Liver (tissue), 9 donors: ENCODE results near the gene CELA1. TPM values are rescaled to one million over a fixed set of nuclear protein-coding genes. Genes with fewer than 3 reads are reported as not detected.

Experiments used
- DNase-seq: peaks from one replicate; pipeline ENCODE4 v3.0.0-alpha.2; 2017; ENCODE audit warnings: low spot score
- H3K27ac ChIP-seq, 2 donors: one replicate each; pipeline ENCODE4 v1.7.0; 2013; ENCODE audit warnings: inconsistent platforms in 2 of 2, low read length in 2 of 2, control low read depth in 1 of 2, low read depth in 1 of 2, mild to moderate bottlenecking in 1 of 2
- H3K27me3 ChIP-seq, 4 donors: one replicate each; pipeline versions ENCODE4 v1.6.1 to v1.7.0; 2013; ENCODE audit warnings: low read length in 3 of 4, inconsistent platforms in 1 of 4, mild to moderate bottlenecking in 1 of 4, moderate library complexity in 1 of 4; ENCODE audit not compliant: control insufficient read depth in 4 of 4, insufficient read depth in 4 of 4
- H3K36me3 ChIP-seq, 4 donors: one replicate each; pipeline versions ENCODE4 v1.6.1 to v1.7.0; 2013; ENCODE audit warnings: low read length in 3 of 4, mild to moderate bottlenecking in 3 of 4, low read depth in 1 of 4, moderate library complexity in 1 of 4; ENCODE audit not compliant: control insufficient read depth in 4 of 4, insufficient read depth in 3 of 4
- H3K4me1 ChIP-seq, 4 donors: one replicate each; pipeline versions ENCODE4 v1.6.1 to v1.7.0; 2013; ENCODE audit warnings: low read length in 3 of 4, mild to moderate bottlenecking in 3 of 4, moderate library complexity in 1 of 4; ENCODE audit not compliant: control insufficient read depth in 4 of 4, insufficient read depth in 4 of 4
- H3K4me3 ChIP-seq, 3 donors: one replicate each; pipeline versions ENCODE4 v1.6.1 to v1.7.0; 2013; ENCODE audit warnings: low read length in 3 of 3, control low read depth in 1 of 3, low read depth in 1 of 3, mild to moderate bottlenecking in 1 of 3
- H3K9ac ChIP-seq, 2 donors: one replicate each; pipeline ENCODE4 v1.7.0; 2013; ENCODE audit warnings: low read length in 2 of 2, mild to moderate bottlenecking in 2 of 2, moderate library complexity in 2 of 2, control low read depth in 1 of 2, low read depth in 1 of 2
- H3K9me3 ChIP-seq, 4 donors: one replicate each; pipeline versions ENCODE4 v1.6.1 to v1.7.0; 2013; ENCODE audit warnings: low read length in 3 of 4; ENCODE audit not compliant: control insufficient read depth in 4 of 4
- CTCF ChIP-seq: fragments of 150-350 bp; IDR thresholded peaks from 2 replicates; pipeline ENCODE4 v1.5.1; 2017; ENCODE audit warnings: improper control_type of control experiment, low read depth, low read length; ENCODE audit not compliant: missing input control
- EGR1 ChIP-seq, 2 donors: IDR thresholded peaks; 2 replicates each; pipeline ENCODE4 v1.6.1; 2016 to 2018; ENCODE audit warnings: antibody characterized with exemption in 2 of 2, low read depth in 2 of 2
- FOXA1 ChIP-seq: IDR thresholded peaks from 2 replicates; pipeline ENCODE4 v1.6.1; 2016; ENCODE audit warnings: antibody characterized with exemption
- FOXA2 ChIP-seq: IDR thresholded peaks from 2 replicates; pipeline ENCODE4 v1.6.1; 2016; ENCODE audit warnings: antibody characterized with exemption
- GABPA ChIP-seq, 2 donors: IDR thresholded peaks in 1 of 2; conservative IDR thresholded peaks in 1 of 2; 2 replicates each; pipeline ENCODE4 v1.6.1; 2016; ENCODE audit warnings: antibody characterized with exemption in 2 of 2, mild to moderate bottlenecking in 1 of 2, moderate library complexity in 1 of 2
- HNF4G ChIP-seq: IDR thresholded peaks from 2 replicates; pipeline ENCODE4 v1.6.1; 2016; ENCODE audit warnings: antibody characterized with exemption
- NR2F2 ChIP-seq: IDR thresholded peaks from 2 replicates; pipeline ENCODE4 v1.6.1; 2016; ENCODE audit warnings: antibody characterized with exemption
- RAD21 ChIP-seq, 2 donors: IDR thresholded peaks; 2 replicates each; pipeline ENCODE4 v1.6.1; 2016; ENCODE audit warnings: antibody characterized with exemption in 2 of 2, mild to moderate bottlenecking in 2 of 2
- REST ChIP-seq: IDR thresholded peaks from 2 replicates; pipeline ENCODE4 v1.6.1; 2016; ENCODE audit warnings: antibody characterized with exemption, mild to moderate bottlenecking
- RXRA ChIP-seq, 2 donors: IDR thresholded peaks; 2 replicates each; pipeline ENCODE4 v1.6.1; 2017 to 2018; ENCODE audit warnings: antibody characterized with exemption in 2 of 2, mild to moderate bottlenecking in 1 of 2
- SP1 ChIP-seq: IDR thresholded peaks from 2 replicates; pipeline ENCODE4 v1.6.1; 2018; ENCODE audit warnings: antibody characterized with exemption, mild to moderate bottlenecking
- TAF1 ChIP-seq: conservative IDR thresholded peaks from 2 replicates; pipeline ENCODE4 v1.6.1; 2016; ENCODE audit warnings: antibody characterized with exemption, mild to moderate bottlenecking
- YY1 ChIP-seq: IDR thresholded peaks from 2 replicates; pipeline ENCODE4 v1.6.1; 2016; ENCODE audit warnings: antibody characterized with exemption, mild to moderate bottlenecking
- ZBTB33 ChIP-seq: IDR thresholded peaks from 2 replicates; pipeline ENCODE4 v1.6.1; 2016; ENCODE audit warnings: antibody characterized with exemption
- WGBS: extraction: QIAGEN DNeasy Blood & Tissue Kit; methylation state at CpG from one replicate; pipeline ENCODE4 v1.1.7; 2013; 5-methylcytosine and 5-hydroxymethylcytosine counted together
- polyA plus RNA-seq, 2 donors: library from polyadenylated mRNA; stranded (reverse) in 1 of 2; unstranded in 1 of 2; fragments of 200-250 nt in 1 of 2; fragments of >200 nt in 1 of 2; fragmentation: Nextera tagmentation in 1 of 2; extraction: Ambion mirVana in 1 of 2; gene quantifications; one replicate each; pipeline versions ENCODE4 v1.2.1 to v1.2.3, GENCODE V29; 2013 to 2015
- total RNA-seq, 2 donors: library from RNA; depleted of rRNA; stranded (reverse); fragments of >200 nt; gene quantifications; one replicate each; pipeline ENCODE4 v1.2.3, GENCODE V29; 2014
- donor health status: healthy.
- donor health status: healthy.
- donor health status: healthy.
- donor health status: healthy.
- donor health status: healthy.

CELA1 gene
- total and polyA plus RNA-seq, 4 donors: not detected

- TF ChIP-seq CTCF: no peak
- no peak for TF ChIP-seq FOXA1
- TF ChIP-seq SP1: no peak
Measured at GRCh38 chr12:51361161-51362016, 14.9 kb upstream of the CELA1 start (continued).

- Histone ChIP-seq H3K36me3 (no peaks in the 10 kb centered on the region), H3K4me3 (no peak overlapping the region), H3K4me1 (no peaks in the 10 kb centered on the region), H3K9me3 (no peaks in the 10 kb centered on the region), H3K9ac (no peak overlapping the region), H3K27me3 (no peaks in the 10 kb centered on the region), H3K27ac (no peak overlapping the region)
- no peak for TF ChIP-seq NR2F2
- no peak for TF ChIP-seq YY1
- TF ChIP-seq EGR1 (IDR thresholded peaks at IDR 0.05; ENCODE audit: low read depth in 2 of 2): no peak
- TF ChIP-seq FOXA1: no peak
- TF ChIP-seq CTCF: no peak
- no peak for TF ChIP-seq GABPA (IDR thresholded peaks at IDR 0.05 in 1 of 2, conservative IDR thresholded peaks at IDR 0.05 in 1 of 2)
- no peak for TF ChIP-seq ZBTB33
- no peak for TF ChIP-seq FOXA2
- TF ChIP-seq RXRA (IDR thresholded peaks at IDR 0.05): no peak
- TF ChIP-seq RAD21 (IDR thresholded peaks at IDR 0.05): no peak
- 99% methylated on average over 2 of the region's 2 CpGs for WGBS
- DNase-seq: no peak
Measured at GRCh38 chr12:51360315-51360714, 13.8 kb upstream of the CELA1 start.

- Histone ChIP-seq H3K9me3 (no peaks in the 10 kb centered on the region), H3K4me3 (no peak overlapping the region), H3K27me3 (no peaks in the 10 kb centered on the region), H3K27ac (no peak overlapping the region), H3K9ac (no peak overlapping the region), H3K4me1 (no peaks in the 10 kb centered on the region), H3K36me3 (no peaks in the 10 kb centered on the region)
- 92% methylated on average over 4 of the region's 4 CpGs for WGBS
- TF ChIP-seq NR2F2 (no peak), EGR1 (IDR thresholded peaks at IDR 0.05; ENCODE audit: low read depth in 2 of 2) (no peak), FOXA2 (no peak), TAF1 (no peak), REST (no peak), YY1 (no peak), CTCF (no peak), GABPA (IDR thresholded peaks at IDR 0.05 in 1 of 2, conservative IDR thresholded peaks at IDR 0.05 in 1 of 2) (no peak), HNF4G (no peak), RXRA (IDR thresholded peaks at IDR 0.05) (no peak), FOXA1 (no peak)
- no peak for DNase-seq
Measured at GRCh38 chr12:51359851-51360250, 13.4 kb upstream of the CELA1 start.
